Measurements from ENCODE around the gene KRT4.

The KRT4 gene

DNA sequence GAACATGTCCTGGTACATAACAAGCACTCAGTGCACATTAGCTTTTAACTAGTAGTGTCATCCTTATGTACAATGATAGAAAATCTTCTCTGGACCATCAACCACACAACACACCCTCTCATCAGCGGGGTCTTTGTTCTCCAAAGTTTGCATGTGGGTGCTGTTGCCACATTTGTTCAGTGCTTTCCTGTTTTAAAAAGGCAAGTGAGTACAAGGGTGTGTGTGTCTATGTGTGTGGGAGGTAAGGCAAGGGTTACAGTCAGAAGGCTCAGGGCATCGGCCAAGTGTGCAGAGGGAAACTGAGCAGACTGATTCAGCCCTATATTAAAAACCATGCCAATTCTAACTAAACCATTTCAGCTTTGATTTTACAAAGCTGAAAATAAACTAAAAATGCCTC, 54.7 kb downstream of the KRT4 start:
- TF ChIP-seq Cebpa-rat (IDR thresholded peaks at IDR 0.05): no peak
- H3K36me3 ChIP-seq: no peaks in the 10 kb centered on the region
- H3K4me1 ChIP-seq: no peaks in the 10 kb centered on the region

GRCh38 chr12:52757449-52758176, 56.3 kb downstream of the KRT4 start:
- no peaks in the 10 kb centered on the region for H3K4me1 ChIP-seq
- no peak overlapping the region for H3K4me2 ChIP-seq
- peaks cover 36 to 48% (median 41%) of the 10 kb centered on the region in 11 experiments for H3K9me3 ChIP-seq (replicated peaks in 1 of 11)
- H3K27ac ChIP-seq: no peak overlapping the region
- no peaks in the 10 kb centered on the region for H4K20me1 ChIP-seq
- H3K4me3 ChIP-seq: no peak overlapping the region
- H3K36me3 ChIP-seq: no peaks in the 10 kb centered on the region
- H3K9ac ChIP-seq: no peak overlapping the region
- H3K27me3 ChIP-seq: no peaks in the 10 kb centered on the region
- no peak for TF ChIP-seq Cebpa-rat (IDR thresholded peaks at IDR 0.05)

More for the DNA sequence above, 54.7 kb downstream of the KRT4 start:
- no peak overlapping the region for H3K4me3 ChIP-seq
- no peak overlapping the region for H3K4me2 ChIP-seq
- no peaks in the 10 kb centered on the region for H4K20me1 ChIP-seq
- H3K9ac ChIP-seq: no peak overlapping the region
- H3K27me3 ChIP-seq: no peaks in the 10 kb centered on the region
- H3K9me3 ChIP-seq (replicated peaks in 1 of 11): peaks cover 36 to 59% (median 43%) of the 10 kb centered on the region in 11 experiments
- no peak overlapping the region for H3K27ac ChIP-seq
